ENCODE measurements around the gene TMCO6. TPM values are rescaled to one million over a fixed set of nuclear protein-coding genes. Genes with fewer than 3 reads are reported as not detected.

Gene TMCO6
- total and polyA plus RNA-seq, 2 experiments from 2014 or later = 18.7 to 19.9 TPM

GRCh38 chr5:140639148-140639981, at the start of gene TMCO6 (continued):
- no peak for TF ChIP-seq ZNF331 (CRISPR knock-in tag; IDR thresholded peaks at IDR 0.05; ENCODE audit: low read depth)

GRCh38 chr5:140590861-140591260, 48.4 kb upstream of the TMCO6 start:
- H4K20me1 ChIP-seq (replicated peaks; ENCODE audit: insufficient read depth) = no peaks in the 10 kb centered on the region
- H3K4me2 ChIP-seq = no peak overlapping the region
- TF ChIP-seq ZNF114 (CRISPR knock-in tag; IDR thresholded peaks at IDR 0.05) = no peak
- no peaks in the 10 kb centered on the region for H3K9me2 ChIP-seq (ENCODE audit: insufficient read depth)
- Mint-ChIP-seq H3K9me3 (peaks cover 6% of the 10 kb centered on the region; the same call in 1 of the 3 replicates), H3K4me3 (no peak overlapping the region), H3K27me3 (ENCODE audit: insufficient read depth, low read depth, poor library complexity) (no peaks in the 10 kb centered on the region), H3K36me3 (ENCODE audit: low read depth) (no peaks in the 10 kb centered on the region), H3K4me1 (no peaks in the 10 kb centered on the region), H3K27ac (no peak overlapping the region)
- no peaks in the 10 kb centered on the region for H3K36me3 ChIP-seq (ENCODE audit: insufficient read depth)
- H3K27me3 ChIP-seq (ENCODE audit: insufficient read depth) = no peaks in the 10 kb centered on the region
- no peaks in the 10 kb centered on the region for H3K4me1 ChIP-seq (ENCODE audit: insufficient read depth)
- no peaks in the 10 kb centered on the region for H3K79me2 ChIP-seq (replicated peaks; ENCODE audit: insufficient read depth)
- DNase-seq (ENCODE audit: low spot score) (no peak), ATAC-seq (no peak)
- no peaks in the 10 kb centered on the region for H3F3A ChIP-seq (replicated peaks; ENCODE audit: low read depth)
- H3K27ac ChIP-seq (ENCODE audit: low read depth) = no peak overlapping the region
- no peak overlapping the region for H3K4me3 ChIP-seq
- no peak overlapping the region for H2AFZ ChIP-seq

DNA sequence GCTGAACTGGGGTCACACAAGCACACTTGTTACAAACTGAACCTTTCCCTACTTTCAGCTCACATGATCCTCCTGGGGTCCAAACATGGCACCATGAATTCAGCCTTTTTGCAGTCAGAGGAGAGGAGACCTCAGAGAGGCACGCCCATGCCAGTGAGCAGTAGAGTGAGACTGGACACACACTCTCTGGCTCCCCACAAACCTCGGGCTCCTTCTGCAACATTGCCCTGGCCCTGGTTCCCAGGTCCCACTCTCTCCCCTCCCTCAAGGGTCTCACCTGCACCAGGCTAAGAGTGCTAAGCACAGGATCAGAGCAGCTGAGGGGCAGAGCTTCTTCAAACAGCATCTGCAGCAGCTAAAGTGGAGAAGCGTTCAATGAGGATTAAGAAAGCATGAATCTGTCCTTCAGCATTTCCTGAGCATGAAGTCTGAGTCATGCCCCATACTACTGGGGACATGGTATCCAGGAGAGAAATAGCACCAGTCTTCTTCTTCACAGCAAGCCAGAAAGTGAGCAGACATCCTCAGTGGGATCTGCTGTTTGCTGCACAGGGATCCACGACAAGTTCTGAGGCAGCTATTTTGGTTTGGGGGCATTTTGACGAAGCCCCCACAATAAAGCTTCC, 47.4 kb upstream of the TMCO6 start:
- H3K36me3 ChIP-seq (ENCODE audit: insufficient read depth) = no peaks in the 10 kb centered on the region
- H3K27ac Mint-ChIP-seq = no peak overlapping the region
- no peak for TF ChIP-seq ZNF114 (CRISPR knock-in tag; IDR thresholded peaks at IDR 0.05)
- no peak for TF ChIP-seq STAT1 (IDR thresholded peaks at IDR 0.05; ENCODE audit: unreplicated experiment)
- no peak for TF ChIP-seq POLR2AphosphoS5 (IDR thresholded peaks at IDR 0.05; ENCODE audit: low read depth)
- no peak for TF ChIP-seq EZH2 (IDR thresholded peaks at IDR 0.05; ENCODE audit: low read depth, unreplicated experiment)
- TF ChIP-seq REST (IDR thresholded peaks at IDR 0.05; ENCODE audit: unreplicated experiment) = no peak
- no peak for TF ChIP-seq NANOG (IDR thresholded peaks at IDR 0.05; ENCODE audit: borderline replicate concordance)
- TF ChIP-seq ZNF462 (CRISPR knock-in tag; IDR thresholded peaks at IDR 0.05) = no peak

More for the DNA sequence above, 47.4 kb upstream of the TMCO6 start:
- DNase-seq (ENCODE audit: low spot score) (no peak), ATAC-seq (no peak)
- H3K9me2 ChIP-seq (ENCODE audit: insufficient read depth) = no peaks in the 10 kb centered on the region
- H3K4me1 ChIP-seq (ENCODE audit: insufficient read depth) = no peaks in the 10 kb centered on the region
- no peaks in the 10 kb centered on the region for H3K27me3 Mint-ChIP-seq (ENCODE audit: insufficient read depth, low read depth, poor library complexity)
- no peak overlapping the region for H3K27ac ChIP-seq (ENCODE audit: low read depth)
- H3F3A ChIP-seq (replicated peaks; ENCODE audit: low read depth) = no peaks in the 10 kb centered on the region
- H3K4me3 ChIP-seq = no peak overlapping the region
- no peaks in the 10 kb centered on the region for H3K4me1 Mint-ChIP-seq
- peaks cover 6% of the 10 kb centered on the region; the same call in 1 of the 3 replicates for H3K9me3 Mint-ChIP-seq
- H4K20me1 ChIP-seq (replicated peaks; ENCODE audit: insufficient read depth) = no peaks in the 10 kb centered on the region
- no peaks in the 10 kb centered on the region for H3K27me3 ChIP-seq (ENCODE audit: insufficient read depth)
- H3K79me2 ChIP-seq (replicated peaks; ENCODE audit: insufficient read depth) = no peaks in the 10 kb centered on the region
- peak overlapping the region; percentile 14; the same call in 1 of the 2 replicates for H2AFZ ChIP-seq
- H3K36me3 Mint-ChIP-seq (ENCODE audit: low read depth) = no peaks in the 10 kb centered on the region
- no peak overlapping the region for H3K4me2 ChIP-seq
- H3K4me3 Mint-ChIP-seq = no peak overlapping the region

Data from GM23338 (cell line).